Osteocyte (in vitro differentiated cells): ENCODE measurements around the gene CYP26B1. TPM values are rescaled to one million over a fixed set of nuclear protein-coding genes. Genes with fewer than 3 reads are reported as not detected.

Experiments used
- DNase-seq: peaks from one replicate; pipeline ENCODE4 v3.0.0; 2021; ENCODE audit warnings: mixed read lengths; ENCODE audit not compliant: unreplicated experiment; ENCODE audit errors: extremely low spot score
- H3K27ac Mint-ChIP-seq: one replicate; pipeline ENCODE4 v1.8.0; 2021; ENCODE audit warnings: mild to moderate bottlenecking, mixed read lengths; ENCODE audit not compliant: unreplicated experiment
- H3K27me3 Mint-ChIP-seq: one replicate; pipeline ENCODE4 v1.8.0; 2021; ENCODE audit warnings: mixed read lengths; ENCODE audit not compliant: unreplicated experiment
- H3K36me3 Mint-ChIP-seq: one replicate; pipeline ENCODE4 v1.8.0; 2021; ENCODE audit warnings: mixed read lengths; ENCODE audit not compliant: unreplicated experiment
- H3K4me1 Mint-ChIP-seq: one replicate; pipeline ENCODE4 v1.8.0; 2021; ENCODE audit warnings: mixed read lengths; ENCODE audit not compliant: unreplicated experiment
- H3K4me3 Mint-ChIP-seq: one replicate; pipeline ENCODE4 v1.8.0; 2021; ENCODE audit warnings: mild to moderate bottlenecking, moderate library complexity, mixed read lengths; ENCODE audit not compliant: unreplicated experiment
- H3K9me3 Mint-ChIP-seq: one replicate; pipeline ENCODE4 v1.8.0; 2021; ENCODE audit warnings: mixed read lengths; ENCODE audit not compliant: unreplicated experiment
- CTCF ChIP-seq: fragments of 200-600 bp; sonication (generic); IDR thresholded peaks from 2 replicates; pipeline ENCODE4 v1.5.0; 2021; ENCODE audit warnings: antibody characterized with exemption, mild to moderate bottlenecking, moderate library complexity
- total RNA-seq: library from RNA; stranded (reverse); gene quantifications from 2 replicates; pipeline ENCODE4 v1.2.1, GENCODE V29; 2021

CYP26B1 gene
- total RNA-seq, 1 donor from 2014 or later = 1.3 TPM

GRCh38 chr2:72083751-72084583, 63.7 kb downstream of the CYP26B1 start:
- no peaks in the 10 kb centered on the region for H3K9me3 Mint-ChIP-seq
- TF ChIP-seq CTCF = no peak
- peaks cover 11% of the 10 kb centered on the region for H3K27me3 Mint-ChIP-seq
- no peak overlapping the region for H3K27ac Mint-ChIP-seq
- peaks cover 5% of the 10 kb centered on the region for H3K4me1 Mint-ChIP-seq
- DNase-seq = no peak
- no peak overlapping the region for H3K4me3 Mint-ChIP-seq
- H3K36me3 Mint-ChIP-seq = no peaks in the 10 kb centered on the region

GRCh38 chr2:72082887-72083286, 64.8 kb downstream of the CYP26B1 start:
- H3K27me3 Mint-ChIP-seq = peaks cover 9% of the 10 kb centered on the region
- peaks cover 5% of the 10 kb centered on the region for H3K4me1 Mint-ChIP-seq
- no peaks in the 10 kb centered on the region for H3K9me3 Mint-ChIP-seq
- no peak for TF ChIP-seq CTCF
- H3K4me3 Mint-ChIP-seq = no peak overlapping the region
- H3K36me3 Mint-ChIP-seq = no peaks in the 10 kb centered on the region
- DNase-seq = no peak
- H3K27ac Mint-ChIP-seq = no peak overlapping the region

GRCh38 chr2:72082021-72082601, 65.6 kb downstream of the CYP26B1 start:
- DNase-seq = no peak
- Mint-ChIP-seq H3K27me3 (peaks cover 14% of the 10 kb centered on the region), H3K4me1 (peaks cover 5% of the 10 kb centered on the region), H3K4me3 (no peak overlapping the region), H3K9me3 (no peaks in the 10 kb centered on the region), H3K27ac (no peak overlapping the region), H3K36me3 (no peaks in the 10 kb centered on the region)
- no peak for TF ChIP-seq CTCF

- no peaks in the 10 kb centered on the region for H3K36me3 Mint-ChIP-seq
- no peak for TF ChIP-seq CTCF
- no peak for DNase-seq
- no peaks in the 10 kb centered on the region for H3K9me3 Mint-ChIP-seq
- peaks cover 14% of the 10 kb centered on the region for H3K27me3 Mint-ChIP-seq
- no peak overlapping the region for H3K27ac Mint-ChIP-seq
- no peak overlapping the region for H3K4me3 Mint-ChIP-seq
- H3K4me1 Mint-ChIP-seq = peaks cover 5% of the 10 kb centered on the region
Measured at GRCh38 chr2:72081451-72081850, 66.2 kb downstream of the CYP26B1 start.
